T-helper 9 cell (primary cell): ENCODE results near the gene CCDC60.
"Not testable (repeated sequence)": the region's sequence is repeated elsewhere in the genome, so short reads cannot be mapped to it uniquely, and the experiment has no call there.

Source experiments
- DNase-seq: peaks from one replicate; pipeline ENCODE4 v3.0.0-alpha.2; 2020

Gene CCDC60

DNA sequence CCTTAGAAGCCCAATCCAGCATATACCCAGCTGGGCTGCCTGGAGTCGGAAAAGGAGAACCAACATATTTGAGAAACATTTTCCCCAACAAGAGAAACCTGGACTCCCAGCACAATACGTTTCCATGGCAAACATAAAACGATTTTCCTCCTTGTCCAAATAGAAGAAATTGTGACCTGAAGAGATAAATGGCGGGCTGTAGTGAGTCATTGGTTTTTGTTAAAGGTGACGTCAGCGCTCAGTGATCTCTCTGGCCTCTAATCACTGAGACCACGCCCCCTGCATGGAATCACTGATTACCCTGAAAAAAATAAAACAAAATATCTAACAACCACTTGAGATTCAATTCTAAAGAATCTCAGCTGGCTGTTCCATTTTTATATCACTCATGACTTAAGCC is 6.0 kb downstream of the CCDC60 start:
- DNase-seq = no peak

DNA sequence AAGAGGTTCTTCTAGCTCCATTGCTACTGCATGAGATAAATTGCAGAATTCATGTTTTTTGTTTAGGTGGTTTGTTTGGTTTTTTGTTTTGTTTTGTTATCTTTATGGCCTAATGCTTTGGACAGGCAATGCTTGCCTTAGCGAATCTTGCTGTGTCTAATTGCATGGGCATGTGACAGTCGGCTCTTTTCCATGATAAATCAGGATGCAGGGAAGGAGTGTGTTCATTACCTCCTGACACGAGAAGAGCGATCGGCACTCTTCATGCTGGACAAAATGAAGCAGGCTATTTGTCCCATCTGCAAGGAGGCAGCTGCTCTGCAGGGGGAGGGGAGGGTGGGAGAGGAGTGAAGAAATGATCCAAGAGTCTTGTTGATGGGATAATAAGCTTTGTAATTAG is 6.5 kb downstream of the CCDC60 start:
- DNase-seq = no peak

DNA sequence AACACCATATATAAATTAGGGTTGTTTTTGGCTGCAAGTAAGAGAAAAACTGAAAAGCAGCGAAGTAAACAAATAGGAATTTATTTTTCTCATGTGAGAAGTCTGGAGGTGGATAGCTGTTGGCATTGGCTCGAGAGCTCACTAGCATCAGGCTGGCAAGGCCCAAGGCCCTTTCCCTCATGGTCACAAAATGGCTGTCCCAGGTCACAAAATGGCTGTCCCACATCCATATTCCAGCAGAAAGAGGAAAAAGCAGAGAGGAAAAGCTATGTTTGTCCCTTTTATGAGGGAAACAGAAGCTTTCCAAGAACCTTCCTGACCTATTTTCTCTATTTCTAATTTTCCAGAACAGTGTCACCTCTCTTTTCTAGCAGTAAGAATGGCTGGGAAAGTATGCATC is 7.5 kb downstream of the CCDC60 start:
- no peak for DNase-seq

DNA sequence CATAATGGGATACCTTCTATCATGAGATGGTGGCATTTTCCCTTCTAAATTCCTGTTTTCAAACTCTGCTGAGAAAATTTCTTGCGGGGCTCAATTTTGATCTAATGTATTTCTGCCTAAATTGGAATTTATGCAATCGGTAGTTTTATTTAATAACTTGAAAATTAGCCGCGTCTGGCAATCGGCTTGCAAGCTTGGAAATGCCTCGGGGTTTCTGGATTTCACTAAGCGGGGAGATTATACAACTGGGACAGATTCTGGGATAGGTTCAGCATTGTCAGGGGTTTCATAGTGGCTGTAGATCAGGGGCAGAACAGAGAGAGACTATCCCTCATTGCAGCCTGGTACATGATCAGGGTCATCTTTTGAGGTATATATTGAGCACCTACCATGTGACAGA is 8.6 kb downstream of the CCDC60 start:
- DNase-seq = no peak

DNA sequence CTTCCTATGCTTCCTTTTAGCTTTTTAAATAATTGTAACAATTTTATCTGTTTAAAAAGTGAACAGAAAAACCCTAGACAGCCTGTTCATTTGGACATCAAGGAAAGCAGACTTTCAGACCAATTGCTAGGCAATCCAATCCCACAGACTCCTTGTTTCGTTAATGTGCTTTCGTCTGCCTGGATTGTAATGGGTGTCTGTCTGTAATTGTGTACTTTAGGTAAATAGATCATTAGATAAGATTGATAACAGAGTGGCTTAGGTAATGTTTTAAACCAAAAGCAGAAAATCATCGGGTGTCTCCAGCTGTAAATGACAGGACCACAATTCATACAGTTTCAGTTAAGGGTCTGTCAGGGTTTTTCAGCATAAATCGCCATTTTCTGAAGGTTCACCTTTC is 19.6 kb downstream of the CCDC60 start:
- DNase-seq = no peak

DNA sequence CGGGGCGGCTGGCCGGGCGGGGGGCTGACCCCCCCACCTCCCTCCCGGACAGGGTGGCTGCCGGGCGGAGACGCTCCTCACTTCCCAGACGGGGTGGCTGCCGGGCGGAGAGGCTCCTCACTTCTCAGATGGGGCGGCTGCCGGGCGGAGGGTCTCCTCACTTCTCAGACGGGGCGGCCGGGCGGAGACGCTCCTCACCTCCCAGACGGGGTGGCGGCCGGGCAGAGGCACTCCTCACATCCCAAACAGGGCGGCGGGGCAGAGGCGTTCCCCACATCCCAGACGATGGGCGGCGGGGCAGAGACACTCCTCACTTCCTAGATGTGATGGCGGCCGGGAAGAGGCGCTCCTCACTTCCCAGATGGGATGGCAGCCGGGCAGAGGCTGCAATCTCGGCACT is 25.8 kb downstream of the CCDC60 start:
- DNase-seq = not testable (repeated sequence)

DNA sequence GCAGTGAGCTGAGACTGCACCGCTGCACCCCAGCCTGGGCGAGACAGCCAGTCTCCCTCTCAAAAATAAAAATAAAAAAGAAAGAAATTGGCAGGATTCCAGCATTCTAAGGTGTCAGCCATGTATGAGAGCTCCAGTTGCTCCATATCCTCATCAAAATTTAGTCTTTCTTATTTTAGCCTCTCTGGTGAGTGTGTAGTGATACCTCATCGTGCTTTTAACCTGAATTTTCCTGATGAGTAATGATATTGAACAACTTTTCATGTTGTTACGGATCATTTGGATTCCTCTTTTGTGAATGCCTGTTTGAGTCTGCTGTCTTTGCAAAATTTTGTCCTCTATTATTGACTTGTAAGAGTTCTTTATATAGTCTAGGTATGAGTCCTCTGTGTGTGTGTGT is 28.5 kb downstream of the CCDC60 start:
- no peak for DNase-seq

DNA sequence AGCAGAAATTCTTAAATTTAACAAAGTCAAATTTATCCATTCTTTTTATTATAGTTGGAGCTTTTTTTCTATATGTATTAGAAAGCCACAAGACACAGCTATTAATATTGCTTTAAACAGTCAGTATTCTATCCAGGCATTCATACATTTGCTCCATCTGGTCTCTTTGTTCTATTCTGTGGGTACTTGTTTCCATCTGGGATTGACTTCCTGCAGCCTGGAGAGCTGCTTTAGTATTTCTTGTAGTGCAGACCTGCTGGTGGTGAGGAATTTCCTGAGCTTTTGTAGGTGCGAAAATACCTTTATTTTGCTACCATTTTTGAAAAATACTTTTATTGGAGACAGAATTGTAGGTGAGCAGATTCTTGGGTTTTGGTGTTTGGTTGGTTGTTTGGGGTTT is 29.0 kb downstream of the CCDC60 start:
- DNase-seq = no peak

DNA sequence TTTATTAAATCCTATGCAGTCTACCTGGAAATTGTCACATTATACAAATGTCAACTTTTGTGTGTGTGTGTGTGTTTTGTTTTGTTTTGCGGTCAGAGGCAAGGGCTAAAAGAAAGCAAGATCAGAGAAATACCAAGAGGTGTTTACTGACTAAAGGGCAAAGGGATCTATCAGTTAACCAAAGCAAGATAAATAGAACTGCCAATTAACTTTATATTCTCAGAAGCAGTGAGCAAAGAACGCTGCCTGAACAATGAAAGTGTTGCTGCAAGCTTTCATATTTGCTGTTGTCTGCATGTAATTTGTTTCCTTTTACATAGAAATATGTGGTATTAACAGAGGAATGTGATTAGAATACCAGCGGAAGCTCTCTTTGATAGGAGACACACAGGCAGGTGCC is 30.9 kb downstream of the CCDC60 start:
- no peak for DNase-seq

DNA sequence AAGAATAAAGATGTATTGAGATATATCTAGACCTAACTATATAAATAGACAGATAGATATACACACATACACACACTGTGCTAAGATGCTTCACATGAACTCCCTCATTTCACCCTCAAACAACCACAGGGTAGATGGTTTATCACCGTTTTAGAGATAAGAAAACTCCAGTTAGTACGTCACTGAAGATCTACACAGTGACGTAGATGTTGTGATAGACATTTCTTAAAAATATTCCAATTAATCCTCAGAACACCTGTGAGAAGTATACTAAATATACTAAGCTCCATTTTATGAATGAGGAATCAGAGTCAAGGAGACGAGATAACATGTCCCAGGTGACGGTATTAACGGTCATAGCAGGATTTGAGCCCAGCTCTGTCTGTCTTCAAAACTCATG is 31.5 kb downstream of the CCDC60 start:
- DNase-seq = no peak

DNA sequence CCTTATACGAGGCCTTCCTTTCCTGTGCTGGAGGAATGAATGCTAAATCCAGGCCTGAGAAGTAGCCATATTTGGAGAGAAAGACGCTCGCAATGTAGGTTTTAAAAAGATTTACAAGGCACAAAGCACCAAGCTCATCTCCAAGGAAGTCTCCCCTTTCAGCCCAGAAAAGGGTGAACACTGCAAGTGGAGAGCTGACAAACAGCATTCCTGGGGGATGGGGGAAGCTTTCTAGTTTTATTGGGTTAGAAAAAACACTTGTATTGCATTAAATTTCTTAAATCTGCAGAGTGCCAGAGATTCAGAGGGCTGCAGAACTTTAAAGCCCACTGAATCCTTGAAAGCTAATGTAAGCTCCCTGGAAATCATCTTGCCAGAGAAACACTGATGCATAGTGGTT is 34.6 kb downstream of the CCDC60 start:
- DNase-seq = no peak

DNA sequence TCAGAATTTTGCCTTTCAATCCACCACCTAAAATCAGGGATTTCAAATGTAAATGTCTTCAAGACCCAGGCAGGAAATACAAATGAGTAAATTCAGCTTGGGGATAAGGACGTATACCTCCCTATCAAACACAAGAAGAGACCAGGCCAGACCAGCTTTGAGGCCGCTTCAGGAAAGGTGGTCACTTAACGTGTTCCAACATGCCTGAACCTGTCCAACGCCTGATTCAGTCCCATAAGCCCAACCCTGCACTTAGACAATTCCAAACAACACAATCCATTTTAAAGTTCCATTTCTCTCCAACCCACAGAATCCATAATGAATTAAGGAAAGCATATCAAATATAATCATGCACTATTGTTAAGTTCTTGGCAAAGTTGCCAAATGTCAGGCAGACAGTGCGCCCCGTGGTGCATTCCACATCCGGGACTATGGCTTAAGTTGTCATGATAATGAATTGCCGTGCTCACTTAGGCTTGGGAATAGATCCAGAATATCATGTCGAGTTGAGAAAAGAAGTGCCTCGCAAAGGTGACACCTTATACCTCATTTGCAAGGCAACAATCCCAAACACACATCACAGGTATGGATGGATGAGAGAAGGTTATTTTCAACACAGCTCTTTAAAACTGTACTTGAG is 35.5 kb downstream of the CCDC60 start:
- DNase-seq = no peak

DNA sequence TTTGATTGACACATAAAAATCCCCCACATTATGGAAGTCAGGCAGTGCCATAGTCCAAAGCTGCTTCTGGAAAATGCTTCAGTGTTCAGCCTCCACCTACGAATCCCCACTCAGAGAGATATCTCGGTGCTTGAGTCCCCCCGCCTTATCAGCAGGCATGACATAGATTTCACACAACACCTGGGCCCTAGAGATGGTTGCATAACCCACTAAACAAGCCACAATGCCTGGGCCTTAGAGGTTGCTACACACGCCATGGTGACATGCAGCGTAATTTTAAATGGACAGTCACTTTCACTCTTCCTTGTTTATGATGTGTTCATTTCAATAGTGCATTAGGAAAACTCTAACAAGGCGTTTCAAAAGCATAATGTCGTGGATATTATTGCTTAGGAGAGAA is 38.0 kb downstream of the CCDC60 start:
- no peak for DNase-seq

DNA sequence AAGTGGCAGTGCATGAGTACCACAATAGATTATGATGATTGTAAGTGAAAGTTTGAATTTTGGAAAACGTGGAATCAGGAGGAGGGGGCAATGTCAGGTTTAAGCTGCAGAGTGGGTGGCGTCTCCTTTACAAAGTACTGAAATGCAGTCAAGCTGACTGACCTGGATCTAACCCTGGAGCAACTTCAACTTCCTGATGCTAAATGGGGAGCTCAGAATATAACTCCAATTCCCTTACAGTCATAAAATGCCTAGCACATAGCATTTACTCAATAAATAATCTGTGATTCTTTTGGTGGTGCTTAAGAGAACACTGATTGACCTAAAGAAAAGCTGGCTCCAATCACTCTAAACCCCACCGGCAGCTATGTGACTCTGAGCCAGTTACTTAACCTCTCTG is 38.5 kb downstream of the CCDC60 start:
- no peak for DNase-seq

DNA sequence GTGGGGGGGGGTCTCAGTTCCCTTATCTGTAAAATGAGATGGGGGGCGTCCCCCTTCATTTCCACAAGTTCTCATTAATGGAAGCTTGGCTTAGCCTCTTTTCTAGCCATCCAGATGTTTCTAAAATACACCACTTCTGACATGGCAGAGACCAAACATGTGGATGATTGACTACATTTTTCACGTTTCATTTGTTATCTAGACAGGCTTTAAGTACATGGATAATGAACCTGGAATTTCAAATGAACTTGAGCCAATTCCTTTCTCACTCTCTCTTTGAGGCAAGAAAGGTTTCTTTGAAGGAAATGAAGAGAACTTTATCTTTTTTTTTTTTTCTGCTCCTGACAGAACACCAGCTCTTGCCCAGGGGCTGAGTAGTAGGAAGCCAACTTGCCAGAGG is 39.1 kb downstream of the CCDC60 start:
- DNase-seq = no peak

DNA sequence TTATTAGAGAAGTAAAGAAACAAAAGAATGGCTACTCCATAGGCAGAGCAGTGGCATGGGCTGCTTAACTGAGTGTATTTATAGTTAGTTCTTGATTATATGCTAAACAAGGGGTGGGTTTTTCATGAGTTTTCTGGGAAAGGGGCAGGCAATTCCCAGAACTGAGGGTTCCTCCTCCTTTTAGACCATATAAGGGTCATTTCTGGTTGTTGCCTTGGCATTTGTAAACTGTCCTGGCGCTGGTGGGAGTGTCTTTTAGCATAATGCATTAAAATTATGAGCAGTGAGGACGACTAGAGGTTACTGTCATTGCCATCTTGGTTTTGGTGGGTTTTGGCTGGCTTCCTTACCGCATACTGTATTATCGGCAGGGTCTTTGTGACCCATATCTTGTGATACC is 40.1 kb downstream of the CCDC60 start:
- DNase-seq = no peak

DNA sequence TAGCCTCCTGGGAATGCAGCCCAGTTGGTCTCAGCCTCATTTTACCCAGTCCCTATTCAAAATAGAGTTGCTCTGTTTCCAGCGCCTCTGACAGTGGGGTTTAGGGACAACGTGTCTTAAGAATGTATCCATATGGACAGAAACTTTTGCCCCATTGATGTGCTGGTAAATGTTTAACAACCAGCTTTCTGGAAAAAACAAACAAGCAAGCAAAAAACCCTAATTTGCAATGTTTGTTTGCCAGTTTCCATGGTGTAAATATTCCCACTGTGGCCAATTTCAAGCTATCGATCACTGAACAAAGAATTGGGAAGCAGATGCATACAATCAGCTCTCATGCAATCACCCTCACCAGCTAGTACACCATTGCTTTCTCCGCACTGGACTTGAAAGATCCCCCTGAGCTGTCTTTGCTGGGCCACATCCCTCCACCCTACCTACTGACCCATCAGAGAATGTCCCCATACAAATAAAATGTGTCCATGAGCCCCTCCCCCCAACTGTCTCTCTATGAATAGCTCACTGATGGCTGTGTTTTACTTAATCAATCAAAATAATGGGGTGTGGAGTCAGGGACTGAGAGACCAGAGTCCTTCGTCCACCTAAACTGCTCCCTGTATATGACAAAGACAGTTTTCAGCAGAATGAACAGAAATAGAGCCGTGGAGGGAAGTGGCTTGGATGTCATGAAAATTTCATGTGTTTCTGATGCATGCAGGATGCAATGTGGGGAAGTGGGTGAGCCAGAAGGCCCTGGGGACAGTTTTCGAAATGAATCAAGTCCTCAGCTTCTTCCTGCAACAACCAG is 40.8 kb downstream of the CCDC60 start:
- DNase-seq = no peak

DNA sequence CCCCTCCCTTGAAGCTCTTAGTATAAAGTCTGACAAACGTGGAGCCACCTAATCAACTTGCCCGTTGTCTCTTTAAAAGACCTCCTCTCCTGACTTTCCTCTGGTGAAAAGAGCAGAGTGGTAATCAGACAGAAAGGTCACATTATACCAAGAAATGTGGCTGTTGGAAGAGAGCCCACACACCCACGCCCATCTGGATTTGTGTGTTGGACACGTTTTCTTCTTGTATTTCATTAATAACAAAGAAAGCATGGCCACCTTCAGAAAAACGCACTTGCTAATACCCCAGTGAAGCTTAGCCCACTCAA is 41.3 kb downstream of the CCDC60 start:
- no peak for DNase-seq

DNA sequence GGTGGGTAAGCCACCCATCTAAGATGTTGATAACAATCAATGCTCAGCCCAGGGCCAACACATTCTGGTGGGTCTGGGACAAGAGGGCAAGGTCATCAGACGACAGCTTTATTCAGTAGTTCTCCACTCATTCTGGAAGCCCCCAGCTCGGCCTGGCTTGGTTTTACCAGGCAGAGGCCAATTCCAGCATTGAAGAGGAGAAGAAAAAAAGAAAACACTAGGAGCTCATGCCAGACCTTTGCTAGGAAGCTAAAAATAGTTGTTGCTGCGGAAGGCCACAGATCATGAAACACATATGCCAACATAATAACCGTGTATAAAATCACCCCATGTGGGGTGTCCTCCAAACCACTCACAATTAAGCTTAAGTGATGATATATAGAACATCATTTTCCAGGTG is 44.4 kb downstream of the CCDC60 start:
- DNase-seq = no peak

DNA sequence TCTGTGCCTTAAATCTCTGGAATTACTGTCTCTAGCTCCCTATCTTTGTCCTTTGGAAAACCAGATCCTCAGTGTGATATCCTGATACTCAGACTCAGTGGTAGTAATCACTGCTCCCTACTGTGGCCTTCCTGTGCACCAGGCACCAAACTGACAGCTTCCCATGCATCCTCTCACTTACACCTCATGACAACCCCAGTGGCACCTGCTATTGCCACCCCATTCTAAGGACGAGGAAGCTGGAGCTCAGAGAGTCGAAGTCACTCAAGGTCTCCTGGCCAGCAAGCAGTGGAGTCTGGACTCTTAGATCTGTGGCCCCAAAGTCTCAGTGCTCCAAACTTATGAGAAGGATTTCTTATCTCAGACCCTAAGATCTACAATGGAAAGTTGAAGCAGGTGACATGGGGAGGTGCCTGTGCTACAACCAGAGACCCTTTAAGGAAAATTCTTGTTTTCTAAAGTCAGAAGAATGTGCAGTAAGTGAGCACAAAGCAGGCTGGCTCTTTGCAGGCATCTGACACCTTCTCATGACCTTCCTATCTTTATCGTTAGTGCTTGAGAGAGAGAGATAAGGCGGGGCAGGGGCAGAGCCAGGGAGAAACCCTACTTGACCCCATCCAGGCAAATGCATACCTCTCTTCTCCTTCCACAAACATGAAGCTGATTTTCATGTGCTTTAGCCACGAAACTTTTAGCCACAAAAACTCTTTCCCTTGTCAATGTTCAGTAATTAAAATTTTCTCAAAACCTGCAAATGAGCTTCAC is 47.1 kb downstream of the CCDC60 start:
- no peak for DNase-seq

DNA sequence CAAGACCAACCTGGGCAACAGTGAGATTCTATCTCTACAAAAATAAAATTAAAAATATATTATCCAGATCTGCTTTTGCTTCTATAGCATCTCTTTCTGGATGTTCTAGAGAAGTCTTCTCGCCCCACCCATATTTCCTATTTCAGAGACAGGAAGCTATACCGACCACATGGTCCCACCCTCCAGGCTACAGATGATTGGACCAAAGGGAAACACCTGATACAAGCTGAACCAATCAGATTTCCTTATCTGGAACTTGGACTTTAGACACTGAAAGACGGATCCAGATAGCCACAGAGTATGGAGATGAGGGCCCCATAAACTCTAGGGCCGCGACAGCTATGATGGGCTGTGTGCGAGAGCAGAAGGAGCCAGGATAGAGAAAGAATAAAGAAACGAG is 48.7 kb downstream of the CCDC60 start:
- no peak for DNase-seq

DNA sequence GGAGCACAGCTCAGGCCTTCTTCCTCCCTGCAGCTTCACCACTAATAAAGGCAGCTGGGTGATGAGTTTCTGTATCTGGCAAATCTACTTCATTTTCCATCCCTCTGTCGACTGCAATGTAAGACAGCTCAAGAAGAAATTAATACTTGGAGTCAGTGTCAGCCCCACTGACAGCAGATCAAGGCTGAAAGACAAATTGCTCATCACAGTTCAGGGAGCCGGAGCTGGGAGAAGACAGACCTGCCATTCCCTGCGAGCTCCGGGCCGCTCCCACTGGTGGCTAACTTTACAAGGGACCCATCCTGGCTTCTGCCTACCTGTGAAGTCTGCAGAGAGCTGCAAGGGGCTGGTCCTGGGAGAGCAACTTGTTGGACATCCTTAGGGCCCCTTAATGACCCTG is 49.8 kb downstream of the CCDC60 start:
- DNase-seq = no peak

DNA sequence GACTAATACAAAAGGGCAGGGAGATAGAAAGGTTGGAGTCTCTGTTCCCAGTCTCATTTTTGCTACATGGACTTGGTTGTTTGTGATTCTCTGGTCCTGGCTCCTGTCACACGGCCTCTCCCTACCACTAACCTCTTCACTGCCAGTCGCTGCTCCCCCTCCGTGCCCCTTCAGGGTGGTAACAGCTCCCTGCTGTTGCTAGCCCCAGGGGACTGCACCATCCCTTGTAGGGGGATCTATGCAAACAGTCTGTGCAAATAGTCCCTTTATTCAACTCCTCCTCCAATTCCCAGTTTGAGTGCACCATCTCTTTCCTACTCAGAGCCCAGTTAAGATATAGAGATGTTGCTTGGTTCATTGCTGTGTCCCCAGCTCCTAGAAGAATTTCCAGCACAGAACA is 51.1 kb downstream of the CCDC60 start:
- no peak for DNase-seq

DNA sequence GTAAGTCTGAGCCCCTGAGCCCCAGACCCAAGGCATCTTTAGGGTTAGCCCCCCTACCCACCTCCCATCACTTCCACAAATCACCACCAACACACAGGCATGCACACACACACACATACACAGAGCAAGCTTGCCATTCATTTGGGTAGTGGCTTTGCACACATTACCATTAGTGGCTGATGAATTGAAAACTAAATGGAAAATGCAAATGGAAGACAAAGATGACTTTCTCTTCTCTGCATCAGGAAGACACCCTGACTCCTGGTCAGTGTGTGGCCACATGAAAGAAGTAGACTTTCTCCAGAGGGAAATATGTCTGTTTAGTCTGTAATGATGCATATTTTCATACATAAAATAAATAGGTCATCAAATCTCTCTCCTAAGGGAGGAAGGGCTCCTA is 55.2 kb downstream of the CCDC60 start:
- DNase-seq = no peak
